Mucosa of stomach (tissue), 1 donor: ENCODE measurements around the gene HMOX2.
A peak's percentile ranks its signal among the peaks of the same experiment; 100 is the strongest.

Source experiments
- H3K27me3 ChIP-seq: one replicate; pipeline ENCODE4 v1.7.0; 2013; ENCODE audit warnings: mild to moderate bottlenecking, low read length; ENCODE audit not compliant: control insufficient read depth, insufficient read depth
- H3K36me3 ChIP-seq: one replicate; pipeline ENCODE4 v1.7.0; 2013; ENCODE audit warnings: low read length; ENCODE audit not compliant: control insufficient read depth, insufficient read depth
- H3K4me1 ChIP-seq: one replicate; pipeline ENCODE4 v1.7.0; 2013; ENCODE audit warnings: mild to moderate bottlenecking, low read length; ENCODE audit not compliant: control insufficient read depth, insufficient read depth
- H3K4me3 ChIP-seq: one replicate; pipeline ENCODE4 v1.7.0; 2013; ENCODE audit warnings: low read length
- H3K9ac ChIP-seq: one replicate; pipeline ENCODE4 v1.7.0; 2013; ENCODE audit warnings: mild to moderate bottlenecking, low read length, moderate library complexity
- H3K9me3 ChIP-seq: one replicate; pipeline ENCODE4 v1.7.0; 2013; ENCODE audit warnings: mild to moderate bottlenecking, low read length, moderate library complexity; ENCODE audit not compliant: control insufficient read depth
- donor health status: Pancreatic carcinoma.

Gene HMOX2

DNA sequence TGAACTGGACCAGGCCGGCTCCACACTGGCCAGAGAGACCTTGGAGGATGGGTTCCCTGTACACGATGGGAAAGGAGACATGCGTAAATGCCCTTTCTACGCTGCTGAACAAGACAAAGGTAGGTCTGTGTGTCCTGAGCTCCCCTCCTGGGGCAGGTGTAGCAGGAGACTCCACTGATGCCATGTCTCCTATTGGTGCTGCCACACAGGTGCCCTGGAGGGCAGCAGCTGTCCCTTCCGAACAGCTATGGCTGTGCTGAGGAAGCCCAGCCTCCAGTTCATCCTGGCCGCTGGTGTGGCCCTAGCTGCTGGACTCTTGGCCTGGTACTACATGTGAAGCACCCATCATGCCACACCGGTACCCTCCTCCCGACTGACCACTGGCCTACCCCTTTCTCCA lies 33.2 kb downstream of the HMOX2 start:
- Histone ChIP-seq H3K4me1 (peaks cover 40% of the 10 kb centered on the region), H3K9ac (no peak overlapping the region), H3K36me3 (peaks cover 22% of the 10 kb centered on the region), H3K27me3 (no peaks in the 10 kb centered on the region), H3K9me3 (no peaks in the 10 kb centered on the region), H3K4me3 (no peak overlapping the region)

DNA sequence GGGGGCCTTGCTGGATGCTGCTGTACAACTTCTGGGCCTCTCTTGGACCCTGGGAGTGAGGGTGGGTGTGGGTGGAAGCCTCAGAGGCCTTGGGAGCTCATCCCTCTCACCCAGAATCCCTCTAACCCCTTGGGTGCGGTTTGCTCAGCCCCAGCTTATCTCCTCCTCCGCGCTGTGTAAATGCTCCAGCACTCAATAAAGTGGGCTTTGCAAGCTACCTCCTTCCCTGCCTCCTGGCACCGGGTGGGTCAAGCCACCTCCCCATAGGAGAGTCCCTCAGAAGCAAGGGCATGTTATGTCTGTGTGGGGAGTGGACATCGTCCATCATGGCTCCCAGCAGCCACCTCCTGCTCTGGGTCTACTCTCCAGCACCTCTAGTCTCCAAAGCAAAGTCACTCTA lies 33.9 kb downstream of the HMOX2 start:
- Histone ChIP-seq H3K4me1 (peaks cover 35% of the 10 kb centered on the region), H3K4me3 (no peak overlapping the region), H3K36me3 (peaks cover 22% of the 10 kb centered on the region), H3K9ac (no peak overlapping the region), H3K9me3 (no peaks in the 10 kb centered on the region), H3K27me3 (no peaks in the 10 kb centered on the region)

DNA sequence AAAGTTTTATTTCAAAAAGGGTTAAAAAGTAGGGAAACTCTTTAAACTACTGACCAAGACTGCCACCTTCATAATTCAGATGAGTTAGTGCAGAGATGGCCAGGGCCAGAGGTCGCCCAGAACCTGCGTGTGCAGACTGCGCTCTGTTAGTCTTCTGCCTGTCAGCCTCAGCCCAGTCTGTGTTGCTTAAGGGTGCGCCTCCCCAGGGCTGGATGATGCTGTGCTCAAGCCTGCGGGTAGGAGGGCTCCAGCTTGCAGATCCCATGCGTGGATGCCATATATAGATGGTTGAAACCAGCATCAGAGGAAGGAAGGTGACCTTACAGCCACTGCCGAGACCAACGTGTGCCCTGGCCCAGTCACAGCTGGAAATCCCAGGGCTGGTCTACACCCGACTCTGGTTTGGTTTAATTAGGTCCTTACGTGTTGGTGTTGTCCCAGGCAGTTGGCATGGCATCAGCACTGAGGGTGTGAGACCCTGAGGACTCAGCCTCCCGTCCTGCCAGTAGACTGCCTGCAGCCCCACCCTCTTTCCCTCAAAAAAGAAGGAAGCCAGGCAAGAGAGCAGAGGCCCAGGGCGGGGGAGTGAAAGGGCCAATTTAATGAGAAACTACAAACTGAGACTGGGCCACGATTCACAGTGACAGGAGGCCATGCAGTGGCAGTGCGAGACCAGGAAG lies 34.7 kb downstream of the HMOX2 start:
- Histone ChIP-seq H3K4me1 (peaks cover 27% of the 10 kb centered on the region), H3K4me3 (no peak overlapping the region), H3K36me3 (peaks cover 22% of the 10 kb centered on the region), H3K27me3 (no peaks in the 10 kb centered on the region), H3K9ac (no peak overlapping the region), H3K9me3 (no peaks in the 10 kb centered on the region)

DNA sequence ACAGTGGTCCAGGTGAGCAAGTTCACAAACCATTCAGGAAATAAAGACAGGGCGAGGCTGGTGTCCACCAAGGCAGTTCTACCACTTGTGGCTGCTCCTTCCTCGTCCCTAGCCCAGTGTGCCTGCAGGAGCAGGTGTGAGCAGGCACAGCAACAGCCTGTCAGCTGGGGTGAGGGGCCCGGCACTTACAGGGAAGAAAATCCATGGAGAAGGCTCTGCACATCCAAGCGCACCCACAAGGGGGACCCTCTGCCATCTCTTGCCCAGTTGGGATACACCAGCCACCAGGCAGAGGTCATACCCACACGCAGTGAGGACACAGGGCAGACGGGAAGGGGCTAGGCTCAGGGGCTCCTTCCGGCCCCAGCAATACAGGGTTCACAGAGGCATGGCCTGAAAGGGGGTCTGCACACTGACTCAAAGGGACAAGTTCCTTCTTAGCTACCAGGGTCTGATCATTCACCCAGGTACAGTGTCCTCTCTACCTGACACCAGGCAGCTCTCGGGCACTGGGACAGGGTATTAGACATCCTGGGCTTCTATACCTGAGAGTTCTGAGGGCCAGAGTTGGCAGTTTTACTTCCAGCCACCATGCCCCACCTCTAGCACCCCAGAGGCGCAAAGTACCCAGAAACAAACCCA lies 35.4 kb downstream of the HMOX2 start:
- H3K4me3 ChIP-seq, result no peak overlapping the region
- H3K36me3 ChIP-seq, result peaks cover 16% of the 10 kb centered on the region
- peaks cover 20% of the 10 kb centered on the region for H3K4me1 ChIP-seq
- no peak overlapping the region for H3K9ac ChIP-seq
- no peaks in the 10 kb centered on the region for H3K9me3 ChIP-seq
- H3K27me3 ChIP-seq, result no peaks in the 10 kb centered on the region

DNA sequence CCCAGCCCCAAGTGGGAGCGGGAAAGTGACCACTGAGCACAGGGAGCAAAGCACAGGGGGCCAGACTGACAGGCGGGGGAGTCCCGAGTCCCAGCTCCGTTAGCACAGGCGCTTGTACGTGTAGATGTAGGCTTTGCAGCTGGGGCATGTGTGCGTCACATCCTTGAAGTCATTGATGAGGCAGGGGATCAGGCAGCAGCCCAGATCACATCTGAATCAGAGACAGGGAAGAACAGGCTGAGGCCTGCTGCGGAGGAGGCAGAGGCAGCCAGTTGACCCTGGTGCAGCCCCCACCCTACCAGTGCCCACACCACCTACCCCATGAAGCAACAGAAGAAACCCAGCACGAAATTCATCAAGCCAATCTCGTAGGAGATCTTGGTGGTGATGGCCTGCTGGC lies 36.3 kb downstream of the HMOX2 start:
- H3K36me3 ChIP-seq, result peaks cover 16% of the 10 kb centered on the region
- no peak overlapping the region for H3K4me3 ChIP-seq
- H3K9me3 ChIP-seq, result no peaks in the 10 kb centered on the region
- H3K4me1 ChIP-seq, result peaks cover 18% of the 10 kb centered on the region
- no peaks in the 10 kb centered on the region for H3K27me3 ChIP-seq
- no peak overlapping the region for H3K9ac ChIP-seq

DNA sequence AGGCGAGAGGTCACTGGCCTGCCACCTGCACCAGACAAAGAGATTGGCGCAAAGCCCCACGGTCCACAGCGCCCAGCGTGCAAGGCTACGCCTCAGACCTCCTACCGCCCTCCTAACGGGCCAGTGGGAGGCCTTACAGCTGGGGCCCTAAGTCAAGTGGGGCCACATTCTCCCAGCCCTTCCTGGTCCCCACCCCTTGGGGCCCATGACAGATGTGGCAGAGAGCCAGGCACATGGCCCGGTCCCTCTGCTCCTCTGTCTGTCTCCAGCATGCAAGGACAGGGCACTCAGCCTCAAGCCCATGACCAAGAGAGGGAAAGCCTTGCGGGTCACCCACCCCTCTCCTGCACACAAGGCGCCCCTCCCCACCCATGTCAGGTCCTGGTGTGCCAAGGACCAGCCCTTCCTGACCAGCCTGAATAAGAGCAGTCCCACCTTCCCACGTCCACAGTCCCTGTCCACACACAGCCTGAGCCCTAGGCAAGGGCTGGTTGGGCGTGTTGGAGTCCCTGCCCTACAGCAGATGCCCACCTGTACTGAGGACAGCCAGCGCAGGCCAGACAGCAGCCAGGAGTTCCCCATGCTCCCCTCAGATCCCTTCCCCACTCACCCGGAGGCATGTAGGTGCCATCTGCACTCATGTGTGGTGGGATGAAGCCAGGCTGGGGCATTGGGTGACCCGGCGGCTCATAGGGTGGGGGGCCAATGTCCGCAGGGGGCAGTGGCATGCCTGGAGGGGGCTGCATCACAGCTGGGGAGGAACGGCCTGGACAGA lies 37.1 kb downstream of the HMOX2 start:
- Histone ChIP-seq H3K4me1 (peaks cover 18% of the 10 kb centered on the region), H3K9me3 (no peaks in the 10 kb centered on the region), H3K36me3 (peaks cover 16% of the 10 kb centered on the region), H3K27me3 (no peaks in the 10 kb centered on the region), H3K9ac (no peak overlapping the region), H3K4me3 (no peak overlapping the region)

DNA sequence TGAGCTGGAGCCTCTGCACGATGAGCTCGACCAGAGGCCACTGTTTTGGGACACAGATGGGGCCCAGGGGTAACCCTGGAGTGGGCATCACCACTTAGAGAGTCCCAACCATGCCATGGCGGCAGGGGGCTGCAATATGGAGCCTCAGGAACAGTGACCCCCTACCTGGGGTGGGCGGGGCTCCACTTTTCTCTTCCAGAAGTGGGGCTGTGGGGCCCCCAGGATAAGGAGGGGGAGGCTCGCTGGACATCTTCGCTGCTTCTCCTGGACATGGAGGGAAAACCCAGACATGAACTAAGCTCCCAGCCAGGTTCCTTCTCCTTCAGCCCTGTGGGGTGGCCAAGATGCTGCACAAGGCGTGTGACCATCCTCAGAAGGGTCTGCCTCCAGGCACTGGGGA lies 37.7 kb downstream of the HMOX2 start:
- H3K4me1 ChIP-seq, result peaks cover 18% of the 10 kb centered on the region
- H3K4me3 ChIP-seq, result no peak overlapping the region
- H3K27me3 ChIP-seq, result no peaks in the 10 kb centered on the region
- peaks cover 16% of the 10 kb centered on the region for H3K36me3 ChIP-seq
- no peaks in the 10 kb centered on the region for H3K9me3 ChIP-seq
- no peak overlapping the region for H3K9ac ChIP-seq

DNA sequence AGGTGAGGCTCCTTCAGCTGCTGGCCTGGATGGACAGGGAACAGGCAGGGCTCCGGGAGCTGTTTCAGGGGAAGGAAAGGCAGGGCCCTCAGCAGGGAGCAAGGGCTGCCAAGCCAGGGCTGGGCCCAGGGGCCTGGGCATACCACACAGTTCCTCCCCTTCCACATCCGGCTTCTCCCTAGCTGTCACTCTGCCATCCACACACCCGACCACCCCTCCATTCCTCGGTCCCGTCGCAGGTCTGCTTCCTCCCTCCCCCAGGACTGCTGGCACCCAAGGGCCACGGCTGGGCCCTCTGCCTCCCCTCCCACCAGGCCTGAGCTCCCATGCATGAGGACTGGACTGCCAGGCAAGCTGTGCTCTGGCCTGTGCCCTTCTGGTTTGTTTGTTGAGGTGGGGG lies 38.4 kb downstream of the HMOX2 start:
- peak overlapping the region; percentile 24 for H3K9ac ChIP-seq
- H3K4me3 ChIP-seq, result no peak overlapping the region
- peaks cover 18% of the 10 kb centered on the region for H3K4me1 ChIP-seq
- H3K9me3 ChIP-seq, result no peaks in the 10 kb centered on the region
- no peaks in the 10 kb centered on the region for H3K27me3 ChIP-seq
- H3K36me3 ChIP-seq, result peaks cover 11% of the 10 kb centered on the region

DNA sequence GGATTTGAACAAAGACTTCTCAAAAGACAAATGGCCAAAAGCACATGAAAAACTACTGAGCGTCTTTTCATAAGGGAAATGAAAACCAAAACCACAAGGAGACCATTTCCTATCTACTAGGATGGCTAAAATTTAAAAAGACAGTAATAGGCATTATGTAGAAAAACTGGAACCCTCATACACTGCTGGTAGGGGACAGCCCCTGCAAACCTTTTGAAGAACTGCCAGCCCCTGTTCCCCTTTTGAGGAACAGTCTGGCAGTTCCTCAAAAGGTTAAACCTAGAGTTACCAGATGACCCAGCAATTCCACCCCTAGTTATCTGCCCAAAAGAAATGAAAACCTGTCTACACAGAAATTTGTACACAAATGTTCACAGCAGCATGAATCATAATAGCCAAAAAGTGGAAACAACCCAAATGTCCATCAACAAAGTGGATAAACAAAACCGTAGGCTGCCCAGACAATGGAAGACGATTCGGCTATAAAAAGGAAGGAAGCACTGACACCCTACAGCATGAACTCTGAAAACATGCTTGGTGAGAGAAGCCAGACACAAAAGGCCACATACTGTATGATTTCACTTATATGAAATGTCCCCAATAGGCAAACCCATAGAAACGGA lies 39.5 kb downstream of the HMOX2 start:
- no peaks in the 10 kb centered on the region for H3K27me3 ChIP-seq
- H3K4me1 ChIP-seq, result peaks cover 18% of the 10 kb centered on the region
- H3K36me3 ChIP-seq, result peaks cover 5% of the 10 kb centered on the region
- H3K9ac ChIP-seq, result no peak overlapping the region
- H3K4me3 ChIP-seq, result no peak overlapping the region
- H3K9me3 ChIP-seq, result no peaks in the 10 kb centered on the region

DNA sequence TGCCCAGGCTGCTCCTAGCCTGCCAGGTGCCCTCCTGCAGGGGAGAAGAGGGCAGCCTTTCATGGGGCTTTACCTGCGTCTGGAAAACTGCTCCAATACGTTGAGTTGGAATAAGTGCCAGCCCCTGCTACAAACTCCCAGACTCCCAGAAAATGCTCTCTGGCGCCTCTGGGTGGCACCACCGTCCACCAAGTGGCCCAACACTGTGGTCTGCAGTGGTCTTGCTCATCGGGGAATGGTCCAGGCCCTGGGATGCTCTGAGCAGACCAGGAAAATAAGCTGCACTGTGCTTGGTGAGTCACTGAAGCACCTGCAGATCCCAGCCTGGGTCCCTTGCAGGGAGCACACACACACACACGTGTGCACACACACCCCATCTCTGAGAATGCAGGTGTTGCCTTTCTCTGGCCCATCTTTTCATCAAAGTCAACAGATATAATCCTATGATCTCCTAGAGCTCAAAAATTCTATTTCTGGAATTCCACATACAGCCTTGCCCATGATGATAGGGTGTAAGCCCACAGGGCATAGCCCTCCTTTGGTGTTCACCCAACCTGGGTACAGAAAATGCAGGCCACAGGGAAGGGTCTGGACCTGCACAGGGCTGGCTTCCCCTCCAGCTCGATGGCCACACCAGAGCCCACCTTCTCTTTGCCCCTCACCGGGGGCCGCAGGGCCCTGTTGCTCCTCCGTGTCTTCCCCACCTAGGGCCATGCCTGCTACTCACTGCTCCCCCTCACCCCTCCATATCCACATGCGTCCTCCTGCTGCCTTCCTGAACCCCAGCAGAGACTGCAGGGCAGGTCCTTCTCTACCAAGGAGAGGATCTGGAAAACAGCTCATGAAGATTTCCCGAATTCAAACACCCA lies 41.8 kb downstream of the HMOX2 start:
- no peaks in the 10 kb centered on the region for H3K9me3 ChIP-seq
- H3K4me1 ChIP-seq, result peaks cover 6% of the 10 kb centered on the region
- no peak overlapping the region for H3K9ac ChIP-seq
- no peak overlapping the region for H3K4me3 ChIP-seq
- H3K27me3 ChIP-seq, result no peaks in the 10 kb centered on the region
- no peaks in the 10 kb centered on the region for H3K36me3 ChIP-seq

DNA sequence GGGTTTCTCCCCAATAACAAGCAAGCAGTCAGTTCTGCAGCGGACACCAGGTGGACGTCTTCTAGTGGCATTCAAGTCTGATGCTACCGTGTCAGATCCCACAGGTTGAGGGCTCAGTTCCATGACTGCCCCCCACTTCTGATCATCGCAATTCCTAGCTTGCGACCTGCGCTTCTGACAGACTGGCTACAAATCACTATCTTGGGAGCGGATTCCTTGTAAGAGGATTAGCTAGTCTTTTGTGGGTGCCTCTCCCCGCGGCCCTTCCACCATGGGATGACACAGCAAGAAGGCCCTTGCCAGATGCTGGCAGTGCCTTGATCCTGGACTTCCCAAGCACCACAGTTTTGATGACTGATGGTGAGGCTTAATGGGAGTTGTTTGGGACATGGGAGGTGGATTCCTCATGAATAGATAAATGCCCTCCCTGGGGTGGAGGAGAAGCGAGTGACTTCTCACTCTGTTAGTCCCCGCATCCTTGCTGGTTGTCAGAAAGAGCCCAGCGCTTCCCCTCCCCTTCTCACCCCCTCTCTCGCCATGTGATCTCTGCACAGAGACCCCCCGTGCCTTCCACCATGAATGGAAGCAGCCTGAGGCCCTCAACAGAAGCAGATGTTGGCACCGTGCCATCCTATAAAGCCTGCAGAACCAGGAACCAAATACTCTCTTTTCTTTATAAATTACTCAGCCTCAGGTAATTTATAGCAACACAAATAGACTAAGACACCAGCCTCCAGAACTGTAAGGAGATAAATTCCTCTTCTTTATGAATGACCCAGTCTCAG lies 43.3 kb downstream of the HMOX2 start:
- no peaks in the 10 kb centered on the region for H3K9me3 ChIP-seq
- no peak overlapping the region for H3K4me3 ChIP-seq
- H3K27me3 ChIP-seq, result no peaks in the 10 kb centered on the region
- H3K4me1 ChIP-seq, result no peaks in the 10 kb centered on the region
- H3K36me3 ChIP-seq, result no peaks in the 10 kb centered on the region
- H3K9ac ChIP-seq, result no peak overlapping the region
